ENCODE results near the gene TCL1A. TPM values are rescaled to one million over a fixed set of nuclear protein-coding genes. Genes with fewer than 3 reads are reported as not detected.
"Not testable (repeated sequence)": the region's sequence is repeated elsewhere in the genome, so short reads cannot be mapped to it uniquely, and the experiment has no call there.

TCL1A gene
- polyA plus RNA-seq, 1 experiment = not detected

GRCh38 chr14:95739356-95739755, 25.4 kb upstream of the TCL1A start:
- ChIA-PET CTCF (interaction anchor here (1.6 kb wide), 1 partner anchor 312 kb away, joined by 6 read pairs; no protein-coding TSS in a partner anchor), POLR2A (no interaction called here)
- H3K4me3 ChIP-seq (ENCODE audit: low read depth, low read length) = no peak overlapping the region
- 0 out of 2 replicates have a peak, but pooled peaks cover 4% of the 10 kb centered on the region for H3K9me3 ChIP-seq (ENCODE audit: control insufficient read depth, insufficient read depth, low read length)
- no peak for TF ChIP-seq CTCF (IDR thresholded peaks at IDR 0.05; ENCODE audit: low read depth, low read length)
- no peak overlapping the region for H3K27ac ChIP-seq (ENCODE audit: low read depth, low read length)
- no peak for DNase-seq (ENCODE audit: low read depth, low spot score)
- no peaks in the 10 kb centered on the region for H3K27me3 ChIP-seq (ENCODE audit: control insufficient read depth, insufficient read depth, low read length)

- no peaks in the 10 kb centered on the region for H3K27me3 ChIP-seq (ENCODE audit: control insufficient read depth, insufficient read depth, low read length)
- CTCF ChIA-PET = no interaction called here
- POLR2A ChIA-PET = no interaction called here
- DNase-seq (ENCODE audit: low read depth, low spot score) = no peak
- no peak for TF ChIP-seq CTCF (IDR thresholded peaks at IDR 0.05; ENCODE audit: low read depth, low read length)
- H3K4me3 ChIP-seq (ENCODE audit: low read depth, low read length) = no peak overlapping the region
- H3K9me3 ChIP-seq (ENCODE audit: control insufficient read depth, insufficient read depth, low read length) = no peaks in the 10 kb centered on the region
- no peak overlapping the region for H3K27ac ChIP-seq (ENCODE audit: low read depth, low read length)
Measured at GRCh38 chr14:95733212-95733611, 19.3 kb upstream of the TCL1A start.

GRCh38 chr14:95730126-95730525, 16.2 kb upstream of the TCL1A start:
- no peaks in the 10 kb centered on the region for H3K27me3 ChIP-seq (ENCODE audit: control insufficient read depth, insufficient read depth, low read length)
- ChIA-PET CTCF (no interaction called here), POLR2A (no interaction called here)
- H3K27ac ChIP-seq (ENCODE audit: low read depth, low read length) = no peak overlapping the region
- DNase-seq (ENCODE audit: low read depth, low spot score) = no peak
- no peak for TF ChIP-seq CTCF (IDR thresholded peaks at IDR 0.05; ENCODE audit: low read depth, low read length)
- H3K4me3 ChIP-seq (ENCODE audit: low read depth, low read length) = no peak overlapping the region
- no peaks in the 10 kb centered on the region for H3K9me3 ChIP-seq (ENCODE audit: control insufficient read depth, insufficient read depth, low read length)

- CTCF ChIA-PET; H3K27ac ChIP-seq (ENCODE audit: low read depth, low read length); H3K9me3 ChIP-seq (ENCODE audit: control insufficient read depth, insufficient read depth, low read length); H3K4me3 ChIP-seq (ENCODE audit: low read depth, low read length); DNase-seq (ENCODE audit: low read depth, low spot score); H3K27me3 ChIP-seq (ENCODE audit: control insufficient read depth, insufficient read depth, low read length); POLR2A ChIA-PET: not testable (repeated sequence)
Measured at GRCh38 chr14:95729402-95730028, 15.6 kb upstream of the TCL1A start.

- H3K9me3 ChIP-seq (ENCODE audit: control insufficient read depth, insufficient read depth, low read length) = no peaks in the 10 kb centered on the region
- POLR2A ChIA-PET = no interaction called here
- H3K27ac ChIP-seq (ENCODE audit: low read depth, low read length) = no peak overlapping the region
- CTCF ChIA-PET = no interaction called here
- no peaks in the 10 kb centered on the region for H3K27me3 ChIP-seq (ENCODE audit: control insufficient read depth, insufficient read depth, low read length)
- no peak overlapping the region for H3K4me3 ChIP-seq (ENCODE audit: low read depth, low read length)
- DNase-seq (ENCODE audit: low read depth, low spot score) = no peak
- no peak for TF ChIP-seq CTCF (IDR thresholded peaks at IDR 0.05; ENCODE audit: low read depth, low read length)
Measured at GRCh38 chr14:95727056-95727700, 13.3 kb upstream of the TCL1A start.

Measured in AG04450 (cell line).